ENCODE measurements around the gene SORCS1. TPM values are rescaled to one million over a fixed set of nuclear protein-coding genes. Genes with fewer than 3 reads are reported as not detected.

The SORCS1 gene
- total and polyA plus RNA-seq, 2 experiments from 2014 or later: 2.9 to 8.9 TPM

- no peak overlapping the region for H3K4me3 Mint-ChIP-seq
- Histone ChIP-seq H3K9me2 (ENCODE audit: insufficient read depth) (no peaks in the 10 kb centered on the region), H3K27me3 (ENCODE audit: insufficient read depth) (no peaks in the 10 kb centered on the region), H3K79me2 (replicated peaks; ENCODE audit: insufficient read depth) (no peaks in the 10 kb centered on the region), H3K4me3 (no peak overlapping the region), H3K27ac (ENCODE audit: low read depth) (no peak overlapping the region), H3F3A (replicated peaks; ENCODE audit: low read depth) (no peaks in the 10 kb centered on the region), H3K4me2 (no peak overlapping the region), H3K4me1 (ENCODE audit: insufficient read depth) (no peaks in the 10 kb centered on the region), H3K36me3 (ENCODE audit: insufficient read depth) (no peaks in the 10 kb centered on the region), H2AFZ (no peak overlapping the region), H4K20me1 (replicated peaks; ENCODE audit: insufficient read depth) (no peaks in the 10 kb centered on the region)
- TF ChIP-seq ETS1 (IDR thresholded peaks at IDR 0.05) (no peak), EZH2 (IDR thresholded peaks at IDR 0.05; ENCODE audit: low read depth, unreplicated experiment) (no peak), ZNF114 (CRISPR knock-in tag; IDR thresholded peaks at IDR 0.05) (no peak), CREB1 (CRISPR knock-in tag; IDR thresholded peaks at IDR 0.05; ENCODE audit: low read depth) (no peak), POLR2AphosphoS5 (IDR thresholded peaks at IDR 0.05; ENCODE audit: low read depth) (no peak), ZNF462 (CRISPR knock-in tag; IDR thresholded peaks at IDR 0.05) (no peak), ZNF331 (CRISPR knock-in tag; IDR thresholded peaks at IDR 0.05; ENCODE audit: low read depth) (no peak), STAT1 (IDR thresholded peaks at IDR 0.05; ENCODE audit: unreplicated experiment) (no peak)
- TF ChIP-seq, protein P1, sequence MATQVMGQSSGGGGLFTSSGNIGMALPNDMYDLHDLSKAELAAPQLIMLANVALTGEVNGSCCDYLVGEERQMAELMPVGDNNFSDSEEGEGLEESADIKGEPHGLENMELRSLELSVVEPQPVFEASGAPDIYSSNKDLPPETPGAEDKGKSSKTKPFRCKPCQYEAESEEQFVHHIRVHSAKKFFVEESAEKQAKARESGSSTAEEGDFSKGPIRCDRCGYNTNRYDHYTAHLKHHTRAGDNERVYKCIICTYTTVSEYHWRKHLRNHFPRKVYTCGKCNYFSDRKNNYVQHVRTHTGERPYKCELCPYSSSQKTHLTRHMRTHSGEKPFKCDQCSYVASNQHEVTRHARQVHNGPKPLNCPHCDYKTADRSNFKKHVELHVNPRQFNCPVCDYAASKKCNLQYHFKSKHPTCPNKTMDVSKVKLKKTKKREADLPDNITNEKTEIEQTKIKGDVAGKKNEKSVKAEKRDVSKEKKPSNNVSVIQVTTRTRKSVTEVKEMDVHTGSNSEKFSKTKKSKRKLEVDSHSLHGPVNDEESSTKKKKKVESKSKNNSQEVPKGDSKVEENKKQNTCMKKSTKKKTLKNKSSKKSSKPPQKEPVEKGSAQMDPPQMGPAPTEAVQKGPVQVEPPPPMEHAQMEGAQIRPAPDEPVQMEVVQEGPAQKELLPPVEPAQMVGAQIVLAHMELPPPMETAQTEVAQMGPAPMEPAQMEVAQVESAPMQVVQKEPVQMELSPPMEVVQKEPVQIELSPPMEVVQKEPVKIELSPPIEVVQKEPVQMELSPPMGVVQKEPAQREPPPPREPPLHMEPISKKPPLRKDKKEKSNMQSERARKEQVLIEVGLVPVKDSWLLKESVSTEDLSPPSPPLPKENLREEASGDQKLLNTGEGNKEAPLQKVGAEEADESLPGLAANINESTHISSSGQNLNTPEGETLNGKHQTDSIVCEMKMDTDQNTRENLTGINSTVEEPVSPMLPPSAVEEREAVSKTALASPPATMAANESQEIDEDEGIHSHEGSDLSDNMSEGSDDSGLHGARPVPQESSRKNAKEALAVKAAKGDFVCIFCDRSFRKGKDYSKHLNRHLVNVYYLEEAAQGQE (IDR thresholded peaks at IDR 0.05; ENCODE audit: unreplicated experiment): no peak
- TF ChIP-seq, protein P2, sequence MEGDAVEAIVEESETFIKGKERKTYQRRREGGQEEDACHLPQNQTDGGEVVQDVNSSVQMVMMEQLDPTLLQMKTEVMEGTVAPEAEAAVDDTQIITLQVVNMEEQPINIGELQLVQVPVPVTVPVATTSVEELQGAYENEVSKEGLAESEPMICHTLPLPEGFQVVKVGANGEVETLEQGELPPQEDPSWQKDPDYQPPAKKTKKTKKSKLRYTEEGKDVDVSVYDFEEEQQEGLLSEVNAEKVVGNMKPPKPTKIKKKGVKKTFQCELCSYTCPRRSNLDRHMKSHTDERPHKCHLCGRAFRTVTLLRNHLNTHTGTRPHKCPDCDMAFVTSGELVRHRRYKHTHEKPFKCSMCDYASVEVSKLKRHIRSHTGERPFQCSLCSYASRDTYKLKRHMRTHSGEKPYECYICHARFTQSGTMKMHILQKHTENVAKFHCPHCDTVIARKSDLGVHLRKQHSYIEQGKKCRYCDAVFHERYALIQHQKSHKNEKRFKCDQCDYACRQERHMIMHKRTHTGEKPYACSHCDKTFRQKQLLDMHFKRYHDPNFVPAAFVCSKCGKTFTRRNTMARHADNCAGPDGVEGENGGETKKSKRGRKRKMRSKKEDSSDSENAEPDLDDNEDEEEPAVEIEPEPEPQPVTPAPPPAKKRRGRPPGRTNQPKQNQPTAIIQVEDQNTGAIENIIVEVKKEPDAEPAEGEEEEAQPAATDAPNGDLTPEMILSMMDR (conservative IDR thresholded peaks at IDR 0.05; ENCODE audit: low read depth in 2 of 2): no peak
- peaks cover 11% of the 10 kb centered on the region; the same call in 2 of the 3 replicates for H3K4me1 Mint-ChIP-seq
- no peak overlapping the region for H3K27ac Mint-ChIP-seq
- peaks cover 5% of the 10 kb centered on the region for H3K27me3 Mint-ChIP-seq (ENCODE audit: insufficient read depth, low read depth, poor library complexity)
- peak; percentile 56 for ATAC-seq
- no peaks in the 10 kb centered on the region for H3K36me3 Mint-ChIP-seq (ENCODE audit: low read depth)
- H3K9me3 Mint-ChIP-seq: no peaks in the 10 kb centered on the region
- DNase-seq (ENCODE audit: low spot score): no peak
Observed at GRCh38 chr10:106625751-106626150, 538.8 kb downstream of the SORCS1 start.

Measured in GM23338 (cell line).